Keratinocyte (primary cell): ENCODE results near the gene DESI2. TPM values are rescaled to one million over a fixed set of nuclear protein-coding genes. Genes with fewer than 3 reads are reported as not detected.
"Not testable (repeated sequence)": the region's sequence is repeated elsewhere in the genome, so short reads cannot be mapped to it uniquely, and the experiment has no call there.

ENCODE experiments used
- DNase-seq: peaks from one replicate; pipeline ENCODE4 v3.0.0-alpha.2; 2011; ENCODE audit warnings: low read depth, missing footprints, low spot score
- FAIRE-seq: peaks from 2 replicates; lab custom pipeline; 2011; peaks lifted over from hg19 to GRCh38; lab: Jason Lieb, UNC
- H2AFZ ChIP-seq: 2 replicates; pipeline ENCODE4 v1.6.0; 2012; ENCODE audit warnings: low read length, control low read depth, inconsistent platforms; ENCODE audit not compliant: control insufficient read depth
- H3K27ac ChIP-seq: 2 replicates; pipeline ENCODE4 v1.5.1; 2011; ENCODE audit warnings: low read length; ENCODE audit not compliant: control insufficient read depth, insufficient read depth
- H3K27me3 ChIP-seq: 3 replicates; pipeline ENCODE4 v1.6.0; 2011; ENCODE audit warnings: low read length; ENCODE audit not compliant: control insufficient read depth, insufficient read depth; ENCODE audit errors: extremely low read depth
- H3K36me3 ChIP-seq, 2 experiments: 2 replicates in 1 of 2; 3 replicates in 1 of 2; pipeline ENCODE4 v1.5.1; 2011; ENCODE audit warnings: low read length in 2 of 2, mild to moderate bottlenecking in 1 of 2; ENCODE audit not compliant: control insufficient read depth in 2 of 2, insufficient read depth in 2 of 2; ENCODE audit errors: extremely low read depth in 1 of 2
- H3K4me1 ChIP-seq: 3 replicates; pipeline ENCODE4 v1.5.1; 2011; ENCODE audit warnings: low read length; ENCODE audit not compliant: control insufficient read depth, insufficient read depth; ENCODE audit errors: extremely low read depth
- H3K4me2 ChIP-seq: 3 replicates; pipeline ENCODE4 v1.6.0; 2011; ENCODE audit warnings: low read depth, low read length; ENCODE audit not compliant: control insufficient read depth, insufficient read depth; ENCODE audit errors: extremely low read depth
- H3K4me3 ChIP-seq, 3 experiments: fragments of 200-600 bp in 1 of 3; sonication (generic) in 1 of 3; 2 replicates in 2 of 3; 3 replicates in 1 of 3; pipeline ENCODE4 v1.5.1; 2011 to 2016; ENCODE audit warnings: low read length in 3 of 3, mild to moderate bottlenecking in 3 of 3, control low read depth in 2 of 3, inconsistent platforms in 1 of 3, low read depth in 1 of 3, mixed read lengths in 1 of 3, mixed run types in 1 of 3, moderate library complexity in 1 of 3; ENCODE audit not compliant: control insufficient read depth in 2 of 3, insufficient read depth in 2 of 3; ENCODE audit errors: extremely low read depth in 1 of 3
- H3K79me2 ChIP-seq: 2 replicates; pipeline ENCODE4 v1.6.0; 2012; ENCODE audit warnings: low read length; ENCODE audit not compliant: control insufficient read depth, insufficient read depth
- H3K9ac ChIP-seq: 3 replicates; pipeline ENCODE4 v1.6.0; 2011; ENCODE audit warnings: low read length; ENCODE audit not compliant: control insufficient read depth, insufficient read depth; ENCODE audit errors: extremely low read depth
- H3K9me1 ChIP-seq: 3 replicates; pipeline ENCODE4 v1.6.0; 2011; ENCODE audit warnings: low read length; ENCODE audit not compliant: control insufficient read depth, insufficient read depth; ENCODE audit errors: extremely low read depth
- H3K9me3 ChIP-seq: 2 replicates; pipeline ENCODE4 v1.5.1; 2012; ENCODE audit warnings: low read depth, low read length; ENCODE audit not compliant: control insufficient read depth
- H4K20me1 ChIP-seq: 3 replicates; pipeline ENCODE4 v1.6.0; 2011; ENCODE audit warnings: low read length; ENCODE audit not compliant: control insufficient read depth, insufficient read depth; ENCODE audit errors: extremely low read depth
- CTCF ChIP-seq, 3 experiments: IDR thresholded peaks in 1 of 3; conservative IDR thresholded peaks in 1 of 3; optimal IDR thresholded peaks in 1 of 3; 2 replicates in 2 of 3; 3 replicates in 1 of 3; pipeline versions ENCODE3 to v1.5.1; 2011; ENCODE audit warnings: low read length in 3 of 3, mild to moderate bottlenecking in 3 of 3, moderate library complexity in 2 of 3, control low read depth in 1 of 3, inconsistent platforms in 1 of 3; ENCODE audit not compliant: insufficient read depth in 2 of 3; ENCODE audit errors: extremely low read depth in 1 of 3
- EZH2 ChIP-seq: IDR thresholded peaks from one replicate; pipeline ENCODE4 v1.6.1; 2012; ENCODE audit warnings: inconsistent platforms, mild to moderate bottlenecking, low read length, moderate library complexity
- dilution Hi-C: fragments of 300-500 bp; cut with MboI; formaldehyde crosslinking; loops from one replicate; pipeline ENCODE4 v1.7.0; 2020; ENCODE audit warnings: low sequenced_read_pairs; ENCODE audit not compliant: extremely low pct_ligation_motif_present
- polyA plus RNA-seq, 5 experiments: library from polyadenylated mRNA; depleted of rRNA in 3 of 5; stranded (reverse) in 3 of 5; stranded (forward) in 1 of 5; unstranded in 1 of 5; fragments of >200 nt; gene quantifications; 1 replicate in 1 of 5; 2 replicates in 3 of 5; 3 replicates in 1 of 5; pipeline versions ENCODE4 v1.2.1 to v1.2.3, GENCODE V29; 2011 to 2012; ENCODE audit warnings: missing spikeins in 2 of 5, low read depth in 1 of 5, low replicate concordance in 1 of 5

DESI2 gene
- polyA plus RNA-seq, 1 donor (not counting 4 experiments of a cell fraction or from before 2014, with no cell fraction given): 33.9 TPM

GRCh38 chr1:244665771-244666217 lies 12.9 kb downstream of the DESI2 start:
- no peak overlapping the region for H2AFZ ChIP-seq
- H3K27me3 ChIP-seq: no peaks in the 10 kb centered on the region
- H3K79me2 ChIP-seq: peaks cover 55% of the 10 kb centered on the region
- H3K4me2 ChIP-seq: no peak overlapping the region
- no peak for TF ChIP-seq EZH2
- no peak for TF ChIP-seq CTCF (optimal IDR thresholded peaks at IDR 0.05 in 1 of 3, IDR thresholded peaks at IDR 0.05 in 1 of 3, conservative IDR thresholded peaks at IDR 0.05 in 1 of 3; ENCODE audit: extremely low read depth in 1 of 3, insufficient read depth in 2 of 3, low read length in 3 of 3)
- DNase-seq (no peak), FAIRE-seq (no peak)
- no peaks in the 10 kb centered on the region for H3K9me3 ChIP-seq
- dilution Hi-C loops: no loop called here
- no peak overlapping the region for H3K4me3 ChIP-seq
- H3K4me1 ChIP-seq: no peaks in the 10 kb centered on the region
- H3K36me3 ChIP-seq: peaks cover 0 to 1% of the 10 kb centered on the region in 2 experiments
- no peak overlapping the region for H3K27ac ChIP-seq
- H3K9me1 ChIP-seq: no peaks in the 10 kb centered on the region
- no peaks in the 10 kb centered on the region for H4K20me1 ChIP-seq
- H3K9ac ChIP-seq: no peak overlapping the region

DNA sequence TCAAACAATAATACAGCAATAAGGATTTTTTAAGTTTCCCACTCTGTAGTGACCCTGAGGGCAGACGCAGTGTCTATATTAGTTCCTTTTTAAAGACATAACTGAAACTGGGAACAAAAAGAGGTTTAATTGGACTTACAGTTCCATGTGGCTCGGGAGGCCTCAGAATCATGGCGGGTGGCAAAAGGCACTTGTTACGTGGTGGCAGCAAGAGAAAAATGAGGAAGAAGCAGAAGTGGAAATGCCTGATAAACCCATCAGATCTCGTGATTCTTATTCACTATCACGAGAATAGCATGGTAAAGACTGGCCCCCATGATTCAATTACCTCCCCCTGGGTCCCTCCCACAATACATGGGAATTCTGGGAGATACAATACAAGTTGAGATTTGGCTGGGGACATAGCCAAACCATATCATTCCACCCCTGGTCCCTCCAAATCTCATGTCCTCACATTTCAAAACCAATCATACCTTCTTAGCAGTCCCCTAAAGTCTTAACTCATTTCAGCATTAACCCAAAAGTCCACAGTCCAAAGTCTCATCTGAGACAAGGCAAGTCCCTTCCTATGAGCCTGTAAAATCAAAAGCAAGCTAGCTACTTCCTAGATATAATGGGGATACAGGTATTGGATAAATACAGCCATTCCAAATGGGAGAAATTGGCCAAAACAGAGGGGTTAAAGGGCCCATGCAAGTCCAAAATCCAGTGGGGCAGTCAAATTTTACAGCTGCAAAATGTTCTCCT lies 13.9 kb downstream of the DESI2 start:
- DNase-seq, FAIRE-seq, H3K27me3 ChIP-seq, H3K4me2 ChIP-seq, H3K9me3 ChIP-seq, H3K9me1 ChIP-seq, H3K4me1 ChIP-seq, H3K27ac ChIP-seq, H3K4me3 ChIP-seq, H3K9ac ChIP-seq, dilution Hi-C loops, H3K36me3 ChIP-seq, H2AFZ ChIP-seq, H4K20me1 ChIP-seq: not testable (repeated sequence)
- H3K79me2 ChIP-seq: peaks cover 53% of the 10 kb centered on the region
